GM18909 (cell line): ENCODE results near the gene ST6GALNAC4.

Experiments
- ATAC-seq: cut with Tn5 transposase; IDR thresholded peaks from one replicate; pipeline ENCODE4 v1.9.1; 2021; ENCODE audit warnings: mild to moderate bottlenecking; ENCODE audit not compliant: unreplicated experiment, poor library complexity

The ST6GALNAC4 gene

GRCh38 chr9:127915801-127916719 lies 781 bp downstream of the ST6GALNAC4 start:
- ATAC-seq: no peak

- no peak for ATAC-seq
These were observed 1.5 kb downstream of the ST6GALNAC4 start for GRCh38 chr9:127915325-127915752.

- ATAC-seq: no peak
These were observed 3.2 kb downstream of the ST6GALNAC4 start for GRCh38 chr9:127913682-127914081.

GRCh38 chr9:127912882-127913281 lies 4.0 kb downstream of the ST6GALNAC4 start:
- ATAC-seq: no peak

- no peak for ATAC-seq
These were observed 4.5 kb downstream of the ST6GALNAC4 start for GRCh38 chr9:127912296-127912695.

- ATAC-seq: no peak
These were observed 6.1 kb downstream of the ST6GALNAC4 start for GRCh38 chr9:127910613-127911205.

- ATAC-seq: no peak
These were observed 7.0 kb downstream of the ST6GALNAC4 start for GRCh38 chr9:127909839-127910273.

- no peak for ATAC-seq
These were observed 8.2 kb downstream of the ST6GALNAC4 start for GRCh38 chr9:127908660-127908926.

- ATAC-seq: no peak
These were observed 8.8 kb downstream of the ST6GALNAC4 start for GRCh38 chr9:127907867-127908659.

GRCh38 chr9:127905788-127906191 lies 11.1 kb downstream of the ST6GALNAC4 start:
- ATAC-seq: no peak

- no peak for ATAC-seq
These were observed 11.7 kb downstream of the ST6GALNAC4 start for GRCh38 chr9:127905004-127905728.

GRCh38 chr9:127904561-127905003 lies 12.3 kb downstream of the ST6GALNAC4 start:
- ATAC-seq: no peak

GRCh38 chr9:127903557-127904475 lies 13.0 kb downstream of the ST6GALNAC4 start:
- peak; percentile 32 for ATAC-seq

- peak; percentile 58 for ATAC-seq
These were observed 17.5 kb downstream of the ST6GALNAC4 start, which contains the start of gene ST6GALNAC6 for GRCh38 chr9:127899128-127899943. TSS of gene ST6GALNAC6 (minus strand) at chr9:127899603. CDS start at chr9:127897981, 1,622 bp downstream.

GRCh38 chr9:127898433-127899127 lies 18.3 kb downstream of the ST6GALNAC4 start:
- peak; percentile 10 for ATAC-seq

- no peak for ATAC-seq
These were observed 19.6 kb downstream of the ST6GALNAC4 start for GRCh38 chr9:127897193-127897692.

- ATAC-seq: no peak
These were observed 20.2 kb downstream of the ST6GALNAC4 start for GRCh38 chr9:127896395-127897192.
